IMR-90 (cell line): Measurements from ENCODE around the gene CTBP1. TPM values are rescaled to one million over a fixed set of nuclear protein-coding genes. Genes with fewer than 3 reads are reported as not detected.

Source experiments
- polyA plus RNA-seq, 3 experiments: library from polyadenylated mRNA; depleted of rRNA; stranded (reverse); fragments of >200 nt; gene quantifications; 2 replicates each; pipeline ENCODE4 v1.2.3, GENCODE V29; 2012; ENCODE audit warnings: low replicate concordance in 1 of 3
- total RNA-seq: library from RNA; depleted of rRNA; stranded (reverse); fragments of >200 nt; gene quantifications from 2 replicates; pipeline ENCODE4 v1.2.3, GENCODE V29; 2012; rRNA removed

Gene CTBP1
- total and polyA plus RNA-seq, 2 of the 4 experiments (the other 2 are of a cell fraction) = 147 to 212 TPM

Other genes with a start within 250 kb of the CTBP1 start
- gene FGFRL1, start 237.5 kb downstream of the CTBP1 start, total RNA-seq = 43.3 and 49.3 TPM in 2 replicates
- gene FGFRL1, start 237.5 kb downstream of the CTBP1 start, polyA plus RNA-seq (2012; rRNA removed) = 78.8 and 87.3 TPM in 2 replicates
- under 0.01 TPM in 2 replicates for gene RNF212, start 135.6 kb downstream of the CTBP1 start, total RNA-seq
- gene RNF212, start 135.6 kb downstream of the CTBP1 start, polyA plus RNA-seq (2012; rRNA removed) = 0.46 and 0.51 TPM in 2 replicates
- gene SPON2, start 76.5 kb downstream of the CTBP1 start, total RNA-seq = 21.1 and 21.7 TPM in 2 replicates
- gene SPON2, start 76.5 kb downstream of the CTBP1 start, polyA plus RNA-seq (2012; rRNA removed) = 177 and 209 TPM in 2 replicates
- 61.5 and 77.2 TPM in 2 replicates for gene MAEA, start 40.8 kb upstream of the CTBP1 start, total RNA-seq
- 108 and 120 TPM in 2 replicates for gene MAEA, start 40.8 kb upstream of the CTBP1 start, polyA plus RNA-seq (2012; rRNA removed)
- 1.4 TPM in 2 replicates for gene UVSSA, start 98.1 kb upstream of the CTBP1 start, total RNA-seq
- 8.4 and 9.4 TPM in 2 replicates for gene UVSSA, start 98.1 kb upstream of the CTBP1 start, polyA plus RNA-seq (2012; rRNA removed)
- not detected in 2 replicates for gene NKX1-1, start 157.3 kb upstream of the CTBP1 start, total RNA-seq
- not detected in 2 replicates for gene NKX1-1, start 157.3 kb upstream of the CTBP1 start, polyA plus RNA-seq (2012; rRNA removed)